Measurements from ENCODE around the gene ARHGAP15.

The ARHGAP15 gene

GRCh38 chr2:143152219-143152618 is 23.0 kb downstream of the ARHGAP15 start:
- Histone ChIP-seq H4K8ac (ENCODE audit: low read depth, low read length) (no peak overlapping the region), H3K9me3 (ENCODE audit: insufficient read depth, low read depth, low read length) (no peaks in the 10 kb centered on the region), H3K23ac (ENCODE audit: low read length) (no peak overlapping the region), H3K27ac (ENCODE audit: low read depth, low read length) (no peak overlapping the region), H3K79me2 (ENCODE audit: control insufficient read depth, insufficient read depth, low read length, poor library complexity) (no peaks in the 10 kb centered on the region), H3K18ac (ENCODE audit: low read length) (no peak overlapping the region), H3K4me2 (ENCODE audit: low read length) (no peak overlapping the region), H2BK120ac (ENCODE audit: insufficient read depth, low read length, poor library complexity) (no peak overlapping the region), H3K27me3 (ENCODE audit: insufficient read depth, low read length) (no peaks in the 10 kb centered on the region), H3K9ac (ENCODE audit: low read length) (no peak overlapping the region), H2AK5ac (ENCODE audit: low read length) (no peak overlapping the region), H2BK12ac (ENCODE audit: low read length) (no peak overlapping the region), H4K12ac (ENCODE audit: low read depth, low read length) (no peak overlapping the region), H3K14ac (ENCODE audit: low read length) (no peak overlapping the region), H3K79me1 (ENCODE audit: low read length) (no peaks in the 10 kb centered on the region), H4K91ac (ENCODE audit: low read depth, low read length) (no peak overlapping the region), H3K4ac (ENCODE audit: low read depth, low read length) (no peak overlapping the region), H2BK5ac (ENCODE audit: low read depth, low read length, poor library complexity) (no peak overlapping the region), H2AFZ (ENCODE audit: insufficient read depth, low read length, poor library complexity) (no peak overlapping the region), H3K4me3 (ENCODE audit: low read depth, low read length) (no peak overlapping the region), H3K36me3 (ENCODE audit: control insufficient read depth in 1 of 2, insufficient read depth in 2 of 2, low read length in 2 of 2) (no peaks in the 10 kb centered on the region), H3K4me1 (ENCODE audit: control insufficient read depth in 1 of 2, insufficient read depth in 2 of 2, low read length in 2 of 2) (no peaks in the 10 kb centered on the region)
- no CpG with 5 or more reads among the region's 2 CpGs for WGBS (ENCODE audit: extremely low coverage, insufficient coverage, insufficient read length)
- DNase-seq: no peak

GRCh38 chr2:143152637-143153036 is 23.4 kb downstream of the ARHGAP15 start:
- Histone ChIP-seq H2BK12ac (ENCODE audit: low read length) (no peak overlapping the region), H4K91ac (ENCODE audit: low read depth, low read length) (no peak overlapping the region), H2AFZ (ENCODE audit: insufficient read depth, low read length, poor library complexity) (no peak overlapping the region), H3K27me3 (ENCODE audit: insufficient read depth, low read length) (no peaks in the 10 kb centered on the region), H3K79me2 (ENCODE audit: control insufficient read depth, insufficient read depth, low read length, poor library complexity) (no peaks in the 10 kb centered on the region), H3K9ac (ENCODE audit: low read length) (no peak overlapping the region), H3K4me2 (ENCODE audit: low read length) (no peak overlapping the region), H4K8ac (ENCODE audit: low read depth, low read length) (no peak overlapping the region), H2AK5ac (ENCODE audit: low read length) (no peak overlapping the region), H3K27ac (ENCODE audit: low read depth, low read length) (no peak overlapping the region), H3K18ac (ENCODE audit: low read length) (no peak overlapping the region), H3K79me1 (ENCODE audit: low read length) (no peaks in the 10 kb centered on the region), H3K4me1 (ENCODE audit: control insufficient read depth in 1 of 2, insufficient read depth in 2 of 2, low read length in 2 of 2) (no peaks in the 10 kb centered on the region), H3K4me3 (ENCODE audit: low read depth, low read length) (no peak overlapping the region), H3K4ac (ENCODE audit: low read depth, low read length) (no peak overlapping the region), H3K36me3 (ENCODE audit: control insufficient read depth in 1 of 2, insufficient read depth in 2 of 2, low read length in 2 of 2) (no peaks in the 10 kb centered on the region), H2BK5ac (ENCODE audit: low read depth, low read length, poor library complexity) (no peak overlapping the region), H4K12ac (ENCODE audit: low read depth, low read length) (no peak overlapping the region), H3K23ac (ENCODE audit: low read length) (no peak overlapping the region), H3K9me3 (ENCODE audit: insufficient read depth, low read depth, low read length) (no peaks in the 10 kb centered on the region), H2BK120ac (ENCODE audit: insufficient read depth, low read length, poor library complexity) (no peak overlapping the region), H3K14ac (ENCODE audit: low read length) (no peak overlapping the region)
- DNase-seq: no peak
- no CpG with 5 or more reads among the region's 3 CpGs for WGBS (ENCODE audit: extremely low coverage, insufficient coverage, insufficient read length)

GRCh38 chr2:143155661-143156060 is 26.4 kb downstream of the ARHGAP15 start:
- H3K4me1 ChIP-seq (ENCODE audit: control insufficient read depth in 1 of 2, insufficient read depth in 2 of 2, low read length in 2 of 2): no peaks in the 10 kb centered on the region
- no peak overlapping the region for H2BK120ac ChIP-seq (ENCODE audit: insufficient read depth, low read length, poor library complexity)
- no peak overlapping the region for H4K91ac ChIP-seq (ENCODE audit: low read depth, low read length)
- H3K9me3 ChIP-seq (ENCODE audit: insufficient read depth, low read depth, low read length): no peaks in the 10 kb centered on the region
- H2BK5ac ChIP-seq (ENCODE audit: low read depth, low read length, poor library complexity): no peak overlapping the region
- H3K9ac ChIP-seq (ENCODE audit: low read length): no peak overlapping the region
- no peaks in the 10 kb centered on the region for H3K79me2 ChIP-seq (ENCODE audit: control insufficient read depth, insufficient read depth, low read length, poor library complexity)
- no peaks in the 10 kb centered on the region for H3K27me3 ChIP-seq (ENCODE audit: insufficient read depth, low read length)
- no peaks in the 10 kb centered on the region for H3K79me1 ChIP-seq (ENCODE audit: low read length)
- H4K8ac ChIP-seq (ENCODE audit: low read depth, low read length): no peak overlapping the region
- no peak overlapping the region for H2AK5ac ChIP-seq (ENCODE audit: low read length)
- no peak overlapping the region for H3K27ac ChIP-seq (ENCODE audit: low read depth, low read length)
- H2AFZ ChIP-seq (ENCODE audit: insufficient read depth, low read length, poor library complexity): no peak overlapping the region
- H3K36me3 ChIP-seq (ENCODE audit: control insufficient read depth in 1 of 2, insufficient read depth in 2 of 2, low read length in 2 of 2): no peaks in the 10 kb centered on the region
- H3K4me3 ChIP-seq (ENCODE audit: low read depth, low read length): no peak overlapping the region
- no peak overlapping the region for H3K14ac ChIP-seq (ENCODE audit: low read length)
- H3K18ac ChIP-seq (ENCODE audit: low read length): no peak overlapping the region
- H2BK12ac ChIP-seq (ENCODE audit: low read length): no peak overlapping the region
- no peak overlapping the region for H3K4me2 ChIP-seq (ENCODE audit: low read length)
- no peak overlapping the region for H3K4ac ChIP-seq (ENCODE audit: low read depth, low read length)
- no peak overlapping the region for H4K12ac ChIP-seq (ENCODE audit: low read depth, low read length)
- H3K23ac ChIP-seq (ENCODE audit: low read length): no peak overlapping the region
- no peak for DNase-seq

- H3K79me1 ChIP-seq (ENCODE audit: low read length): no peaks in the 10 kb centered on the region
- no CpG with 5 or more reads among the region's 1 CpG for WGBS (ENCODE audit: extremely low coverage, insufficient coverage, insufficient read length)
- H2BK120ac ChIP-seq (ENCODE audit: insufficient read depth, low read length, poor library complexity): no peak overlapping the region
Observed at GRCh38 chr2:143157001-143157400, 27.8 kb downstream of the ARHGAP15 start.

More at GRCh38 chr2:143157001-143157400, 27.8 kb downstream of the ARHGAP15 start:
- H3K23ac ChIP-seq (ENCODE audit: low read length): no peak overlapping the region
- no peak for DNase-seq
- H3K4ac ChIP-seq (ENCODE audit: low read depth, low read length): no peak overlapping the region
- no peak overlapping the region for H4K91ac ChIP-seq (ENCODE audit: low read depth, low read length)
- no peak overlapping the region for H3K18ac ChIP-seq (ENCODE audit: low read length)
- H3K36me3 ChIP-seq (ENCODE audit: control insufficient read depth in 1 of 2, insufficient read depth in 2 of 2, low read length in 2 of 2): no peaks in the 10 kb centered on the region
- no peak overlapping the region for H3K9ac ChIP-seq (ENCODE audit: low read length)
- no peaks in the 10 kb centered on the region for H3K4me1 ChIP-seq (ENCODE audit: control insufficient read depth in 1 of 2, insufficient read depth in 2 of 2, low read length in 2 of 2)
- no peak overlapping the region for H2AFZ ChIP-seq (ENCODE audit: insufficient read depth, low read length, poor library complexity)
- no peak overlapping the region for H3K27ac ChIP-seq (ENCODE audit: low read depth, low read length)
- no peak overlapping the region for H2BK12ac ChIP-seq (ENCODE audit: low read length)
- no peak overlapping the region for H2BK5ac ChIP-seq (ENCODE audit: low read depth, low read length, poor library complexity)
- H4K8ac ChIP-seq (ENCODE audit: low read depth, low read length): no peak overlapping the region
- H3K79me2 ChIP-seq (ENCODE audit: control insufficient read depth, insufficient read depth, low read length, poor library complexity): no peaks in the 10 kb centered on the region
- no peaks in the 10 kb centered on the region for H3K27me3 ChIP-seq (ENCODE audit: insufficient read depth, low read length)
- no peak overlapping the region for H4K12ac ChIP-seq (ENCODE audit: low read depth, low read length)
- no peak overlapping the region for H3K4me3 ChIP-seq (ENCODE audit: low read depth, low read length)
- H2AK5ac ChIP-seq (ENCODE audit: low read length): no peak overlapping the region
- no peak overlapping the region for H3K14ac ChIP-seq (ENCODE audit: low read length)
- H3K4me2 ChIP-seq (ENCODE audit: low read length): no peak overlapping the region
- no peaks in the 10 kb centered on the region for H3K9me3 ChIP-seq (ENCODE audit: insufficient read depth, low read depth, low read length)

All from trophoblast cell (in vitro differentiated cells and primary cell).